IPS-20b (cell line): ENCODE data around the gene SLC25A36.

Source experiments
- H3K27ac ChIP-seq: one replicate; pipeline ENCODE4 v1.5.1; 2013; ENCODE audit warnings: low read length
- H3K27me3 ChIP-seq: 2 replicates; pipeline ENCODE4 v1.6.1; 2013; ENCODE audit warnings: mild to moderate bottlenecking, low read length, inconsistent platforms; ENCODE audit not compliant: insufficient read depth
- H3K36me3 ChIP-seq: 2 replicates; pipeline ENCODE4 v1.6.1; 2013; ENCODE audit warnings: low read depth, mild to moderate bottlenecking, inconsistent platforms, low read length, moderate library complexity; ENCODE audit not compliant: insufficient read depth
- H3K4me1 ChIP-seq: 2 replicates; pipeline ENCODE4 v1.6.1; 2013; ENCODE audit warnings: mild to moderate bottlenecking, control low read depth, inconsistent platforms, low read length, moderate library complexity; ENCODE audit not compliant: insufficient read depth
- H3K4me3 ChIP-seq: 2 replicates; pipeline ENCODE4 v1.5.1; 2013; ENCODE audit warnings: mild to moderate bottlenecking, low read length, inconsistent platforms
- H3K9ac ChIP-seq: 2 replicates; pipeline ENCODE4 v1.6.1; 2013; ENCODE audit warnings: low read depth, mild to moderate bottlenecking, inconsistent platforms, low read length, moderate library complexity
- H3K9me3 ChIP-seq: 2 replicates; pipeline ENCODE4 v1.6.1; 2013; ENCODE audit warnings: mild to moderate bottlenecking, low read depth, low read length, inconsistent platforms; ENCODE audit not compliant: insufficient read depth

The SLC25A36 gene

DNA sequence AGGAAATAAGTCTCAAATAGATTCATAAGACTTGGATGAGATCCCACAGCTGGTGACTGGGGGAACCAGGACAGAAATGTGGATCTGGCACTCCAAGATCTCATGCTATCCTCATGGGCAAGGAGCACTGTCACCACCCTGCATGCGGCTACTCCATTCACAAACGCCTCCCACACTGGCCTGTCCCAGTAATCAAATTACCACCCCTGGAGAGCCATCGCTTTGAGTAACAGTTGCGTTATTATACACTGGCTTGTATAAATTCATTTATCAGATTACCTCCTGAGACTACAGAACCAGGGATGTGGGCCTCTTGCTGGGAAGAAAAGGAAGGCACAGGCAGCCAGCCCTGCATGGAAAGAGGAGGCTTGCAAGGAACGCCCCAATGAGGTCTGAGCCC, 27.9 kb upstream of the SLC25A36 start:
- Histone ChIP-seq H3K9ac (no peak overlapping the region), H3K4me1 (no peaks in the 10 kb centered on the region), H3K36me3 (no peaks in the 10 kb centered on the region), H3K4me3 (no peak overlapping the region), H3K9me3 (no peaks in the 10 kb centered on the region), H3K27ac (no peak overlapping the region), H3K27me3 (peaks cover 25% of the 10 kb centered on the region)

DNA sequence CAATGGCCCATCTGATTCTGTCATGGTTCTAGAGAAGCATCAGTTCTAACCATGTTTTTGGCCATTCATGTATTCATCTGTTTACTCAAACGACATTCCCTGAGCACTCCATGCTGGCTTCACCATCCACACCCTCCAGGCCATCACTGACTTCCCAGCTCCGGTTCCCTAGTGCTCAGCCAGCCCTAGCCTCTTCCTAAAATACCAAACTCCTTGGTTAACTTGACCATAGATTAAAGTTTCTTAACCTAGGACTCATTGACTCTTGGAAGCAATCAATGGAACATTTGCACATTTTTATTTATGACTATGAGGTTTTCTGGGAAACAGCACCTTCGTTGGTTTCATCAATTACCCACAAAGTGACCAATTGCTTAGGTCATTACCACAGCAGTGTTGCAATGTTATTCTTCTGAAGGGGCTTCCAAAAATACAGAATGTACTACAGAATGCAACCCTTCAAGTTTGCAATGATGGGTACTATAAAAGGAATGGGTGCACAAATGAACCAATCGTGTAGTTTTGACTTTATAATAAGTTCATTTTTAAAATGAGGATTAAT, 27.2 kb upstream of the SLC25A36 start:
- H3K9ac ChIP-seq: no peak overlapping the region
- H3K9me3 ChIP-seq: no peaks in the 10 kb centered on the region
- H3K4me1 ChIP-seq: no peaks in the 10 kb centered on the region
- H3K27me3 ChIP-seq: peaks cover 25% of the 10 kb centered on the region
- no peaks in the 10 kb centered on the region for H3K36me3 ChIP-seq
- no peak overlapping the region for H3K4me3 ChIP-seq
- H3K27ac ChIP-seq: no peak overlapping the region

DNA sequence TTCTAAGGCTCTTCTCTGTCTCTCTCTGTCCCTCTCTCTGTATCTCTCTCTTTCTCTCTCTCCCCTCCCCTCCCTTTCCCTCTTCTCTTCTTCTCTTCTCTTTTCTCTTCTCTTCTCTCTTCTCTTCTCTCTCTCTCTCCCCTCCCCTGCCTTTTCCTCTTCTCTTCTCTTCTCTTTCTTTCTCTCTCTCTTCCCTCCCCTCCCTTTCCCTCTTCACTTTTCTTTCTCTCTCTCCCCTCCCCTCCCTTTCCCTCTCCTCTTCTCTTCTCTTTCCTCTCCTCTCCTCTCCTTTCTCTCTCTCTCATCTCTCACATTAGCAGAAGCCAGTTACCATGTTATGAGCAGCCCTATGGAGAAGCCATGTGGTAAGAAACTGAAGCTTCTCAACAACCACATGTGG, 25.0 kb upstream of the SLC25A36 start:
- no peaks in the 10 kb centered on the region for H3K36me3 ChIP-seq
- H3K9me3 ChIP-seq: no peaks in the 10 kb centered on the region
- no peak overlapping the region for H3K9ac ChIP-seq
- no peak overlapping the region for H3K27ac ChIP-seq
- peaks cover 25% of the 10 kb centered on the region for H3K27me3 ChIP-seq
- H3K4me3 ChIP-seq: no peak overlapping the region
- H3K4me1 ChIP-seq: no peaks in the 10 kb centered on the region

DNA sequence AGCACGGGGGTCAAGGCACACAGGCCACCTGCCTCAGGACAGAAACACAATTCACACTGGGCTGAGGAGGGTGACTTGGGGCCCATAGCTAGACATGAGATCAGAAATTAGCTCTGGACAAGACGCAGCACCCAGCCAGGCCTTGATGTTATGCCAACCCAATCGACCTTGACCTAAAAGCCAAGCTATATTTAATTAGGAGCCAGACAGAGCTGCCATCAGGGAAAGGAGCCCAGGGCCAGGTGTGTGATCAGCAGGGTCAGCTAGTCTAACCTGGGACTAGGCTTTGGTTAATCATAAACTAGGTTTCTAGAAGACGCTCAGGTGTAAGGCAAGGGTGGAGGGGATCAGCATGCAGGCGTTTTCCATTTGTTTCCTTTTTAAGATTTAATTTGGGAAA, 23.9 kb upstream of the SLC25A36 start:
- Histone ChIP-seq H3K9me3 (no peaks in the 10 kb centered on the region), H3K9ac (no peak overlapping the region), H3K27ac (no peak overlapping the region), H3K4me1 (no peaks in the 10 kb centered on the region), H3K36me3 (no peaks in the 10 kb centered on the region), H3K27me3 (peaks cover 25% of the 10 kb centered on the region), H3K4me3 (no peak overlapping the region)

DNA sequence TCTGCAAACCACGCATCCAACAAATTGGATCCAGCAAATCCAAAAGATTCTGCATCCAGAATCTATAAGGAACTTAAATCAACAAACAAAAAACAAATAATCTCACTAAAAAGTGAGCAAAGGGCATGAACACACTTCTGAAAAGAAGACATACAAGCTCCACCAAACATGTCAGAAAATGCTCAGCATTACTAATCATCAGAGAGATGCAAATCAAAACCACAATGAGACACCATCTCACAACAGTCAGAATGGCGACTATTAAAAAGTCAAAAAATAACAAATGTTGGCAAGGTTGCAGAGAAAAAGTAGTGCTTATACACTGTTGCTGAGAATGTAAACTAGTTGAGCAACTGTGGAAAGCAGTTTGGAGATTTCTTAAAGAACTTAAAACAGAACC, 21.6 kb upstream of the SLC25A36 start:
- no peak overlapping the region for H3K27ac ChIP-seq
- H3K4me3 ChIP-seq: no peak overlapping the region
- no peaks in the 10 kb centered on the region for H3K36me3 ChIP-seq
- H3K27me3 ChIP-seq: peaks cover 25% of the 10 kb centered on the region
- no peaks in the 10 kb centered on the region for H3K9me3 ChIP-seq
- no peak overlapping the region for H3K9ac ChIP-seq
- H3K4me1 ChIP-seq: no peaks in the 10 kb centered on the region

DNA sequence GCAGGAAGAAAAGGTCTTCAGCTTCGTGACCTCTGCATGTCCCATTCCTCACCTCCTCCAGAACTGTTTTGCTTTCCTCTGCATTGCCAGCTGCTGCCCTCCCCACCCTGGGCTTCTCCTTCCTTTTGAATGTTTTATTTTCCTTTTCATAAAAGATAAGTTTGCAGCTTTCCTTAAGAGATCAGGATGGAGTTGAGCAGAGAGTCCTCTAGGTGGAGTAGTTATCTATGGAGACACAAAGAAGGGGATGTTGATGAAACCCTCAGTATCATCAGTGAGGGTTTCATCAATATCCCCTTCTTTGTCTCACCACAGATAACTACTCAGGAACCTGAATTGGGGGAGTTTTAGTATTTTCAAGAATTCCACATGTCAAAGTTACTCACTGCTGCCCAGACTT, 19.0 kb upstream of the SLC25A36 start:
- Histone ChIP-seq H3K27me3 (peaks cover 2% of the 10 kb centered on the region; the same call in 1 of the 2 replicates), H3K36me3 (no peaks in the 10 kb centered on the region)

DNA sequence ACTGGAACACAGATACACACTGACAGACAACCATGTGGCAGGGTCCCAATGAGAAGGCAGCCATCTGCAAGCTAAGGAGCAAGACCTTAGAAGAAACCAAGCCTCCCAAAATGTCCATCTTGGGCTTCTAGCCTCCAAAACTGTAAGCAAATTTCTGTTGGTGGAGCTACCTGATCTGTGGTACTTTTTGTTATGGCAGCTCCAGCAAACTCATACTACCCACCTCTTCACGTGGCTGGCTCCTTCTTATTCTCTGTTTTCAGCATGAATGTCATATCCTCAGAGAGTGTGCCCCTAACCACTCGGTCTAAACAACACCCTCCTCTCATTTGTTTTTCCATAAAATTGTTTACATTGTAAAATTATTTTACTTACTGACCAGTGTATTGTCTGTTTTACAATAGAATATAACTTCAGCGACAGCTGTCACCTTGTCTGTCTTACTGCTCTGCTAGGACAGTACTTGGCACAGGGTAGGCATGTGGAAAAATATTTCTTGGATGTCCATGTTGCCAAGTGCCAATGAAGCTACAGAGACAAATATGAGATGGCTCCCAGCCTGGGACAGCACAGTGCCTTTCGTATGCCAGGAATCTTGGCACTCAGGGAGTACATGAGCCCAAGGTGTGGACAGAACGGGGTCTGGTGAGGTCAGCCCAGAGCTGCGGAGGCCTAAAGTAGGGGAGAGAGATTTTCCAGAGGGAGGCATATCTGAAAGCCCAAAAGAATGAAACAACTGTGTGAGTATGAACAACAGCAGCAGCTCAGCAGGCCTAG, 17.4 kb upstream of the SLC25A36 start:
- Histone ChIP-seq H3K27me3 (no peaks in the 10 kb centered on the region; the same call in 1 of the 2 replicates), H3K36me3 (no peaks in the 10 kb centered on the region), H3K27ac (no peak overlapping the region), H3K4me3 (no peak overlapping the region), H3K9ac (no peak overlapping the region), H3K9me3 (no peaks in the 10 kb centered on the region), H3K4me1 (no peaks in the 10 kb centered on the region)

More for the DNA sequence above, 19.0 kb upstream of the SLC25A36 start:
- H3K4me3 ChIP-seq: no peak overlapping the region
- H3K9me3 ChIP-seq: no peaks in the 10 kb centered on the region
- H3K9ac ChIP-seq: no peak overlapping the region
- no peaks in the 10 kb centered on the region for H3K4me1 ChIP-seq
- H3K27ac ChIP-seq: no peak overlapping the region

DNA sequence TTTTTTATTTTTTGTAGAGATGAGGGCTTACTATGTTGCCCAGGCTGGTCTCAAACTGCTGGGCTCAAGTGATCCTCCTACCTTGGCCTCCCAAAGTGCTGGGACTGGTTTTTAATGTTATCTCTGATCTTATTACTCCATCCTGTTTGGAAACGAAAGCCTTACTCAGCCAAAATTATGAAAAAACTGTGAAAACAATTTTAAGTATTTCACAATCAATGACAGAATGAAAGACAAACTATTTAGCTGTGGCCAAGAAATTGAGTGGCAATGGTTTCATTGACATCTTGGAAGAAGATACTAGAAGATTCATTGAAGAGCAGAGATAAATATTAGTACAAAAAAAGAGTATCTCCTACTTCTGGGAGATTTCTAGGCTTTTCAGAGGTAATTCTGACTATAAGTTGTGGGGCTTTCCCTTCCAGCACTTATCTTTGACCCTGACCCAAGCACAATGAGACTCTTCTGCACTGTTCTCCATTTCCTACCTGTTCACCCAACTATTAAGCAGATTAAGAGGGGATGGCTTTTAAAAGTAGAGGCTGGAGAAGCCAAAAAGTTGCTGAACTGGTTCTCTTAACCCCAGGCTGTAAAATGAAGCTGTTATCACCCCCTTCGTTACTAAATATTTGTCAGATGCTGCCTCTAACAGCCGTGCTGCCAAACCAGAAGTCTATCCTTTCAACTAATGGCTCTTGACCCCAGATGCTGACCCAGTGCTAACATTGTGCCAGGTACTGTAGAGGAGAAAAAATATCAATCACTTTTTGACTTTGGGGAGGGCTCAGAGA, 14.2 kb upstream of the SLC25A36 start:
- H3K27ac ChIP-seq: no peak overlapping the region
- H3K36me3 ChIP-seq: no peaks in the 10 kb centered on the region
- H3K27me3 ChIP-seq: no peaks in the 10 kb centered on the region; the same call in 1 of the 2 replicates
- H3K4me3 ChIP-seq: no peak overlapping the region
- no peak overlapping the region for H3K9ac ChIP-seq
- H3K4me1 ChIP-seq: no peaks in the 10 kb centered on the region
- H3K9me3 ChIP-seq: no peaks in the 10 kb centered on the region

DNA sequence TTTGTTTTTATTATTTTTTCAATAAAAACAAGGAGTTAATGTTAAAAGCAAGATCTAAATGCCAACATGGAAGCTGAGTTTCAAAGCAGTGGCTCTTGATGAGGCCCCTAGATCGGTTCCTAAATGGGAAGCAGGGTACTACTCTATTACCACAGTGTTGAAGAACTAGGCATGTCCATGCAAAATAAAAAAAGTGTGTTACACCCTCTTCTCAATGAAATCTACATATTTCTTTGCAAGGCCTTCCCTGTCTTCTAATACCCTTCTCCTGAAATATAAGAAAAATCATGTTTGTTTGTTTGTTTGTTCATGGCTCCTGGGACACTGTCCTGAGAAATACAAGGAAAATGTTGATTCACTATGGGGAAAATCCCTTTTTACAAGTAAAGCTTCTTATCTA, 12.2 kb upstream of the SLC25A36 start:
- Histone ChIP-seq H3K9ac (no peak overlapping the region), H3K4me3 (no peak overlapping the region), H3K9me3 (no peaks in the 10 kb centered on the region), H3K27ac (no peak overlapping the region), H3K4me1 (no peaks in the 10 kb centered on the region), H3K36me3 (no peaks in the 10 kb centered on the region), H3K27me3 (no peaks in the 10 kb centered on the region; the same call in 1 of the 2 replicates)

DNA sequence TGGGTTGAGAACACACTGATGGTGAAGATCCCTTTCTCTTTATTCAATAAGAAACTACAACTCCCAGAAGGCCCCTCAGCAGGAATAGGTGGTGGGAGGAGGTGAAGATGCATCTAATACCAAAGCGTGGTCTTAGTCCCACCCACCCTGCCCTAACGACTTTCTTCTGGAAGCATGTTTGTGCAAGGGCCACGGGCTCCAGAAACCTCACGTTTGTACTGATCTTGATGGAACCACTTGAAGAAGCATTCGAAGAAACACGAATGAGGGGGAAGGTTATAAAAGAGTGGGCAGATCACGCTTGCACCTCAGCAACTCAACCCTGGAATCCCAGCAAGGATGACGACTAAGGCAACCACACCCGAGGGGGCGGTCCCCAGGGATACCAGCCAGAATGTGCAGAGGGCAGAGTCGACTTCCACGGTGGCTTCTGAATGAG, 10.6 kb upstream of the SLC25A36 start:
- Histone ChIP-seq H3K9me3 (no peaks in the 10 kb centered on the region), H3K36me3 (no peaks in the 10 kb centered on the region), H3K4me1 (no peaks in the 10 kb centered on the region), H3K27me3 (no peaks in the 10 kb centered on the region; the same call in 1 of the 2 replicates), H3K9ac (peak overlapping the region; percentile 69; the same call in 1 of the 2 replicates), H3K4me3 (peak overlapping the region; percentile 83), H3K27ac (no peak overlapping the region)

DNA sequence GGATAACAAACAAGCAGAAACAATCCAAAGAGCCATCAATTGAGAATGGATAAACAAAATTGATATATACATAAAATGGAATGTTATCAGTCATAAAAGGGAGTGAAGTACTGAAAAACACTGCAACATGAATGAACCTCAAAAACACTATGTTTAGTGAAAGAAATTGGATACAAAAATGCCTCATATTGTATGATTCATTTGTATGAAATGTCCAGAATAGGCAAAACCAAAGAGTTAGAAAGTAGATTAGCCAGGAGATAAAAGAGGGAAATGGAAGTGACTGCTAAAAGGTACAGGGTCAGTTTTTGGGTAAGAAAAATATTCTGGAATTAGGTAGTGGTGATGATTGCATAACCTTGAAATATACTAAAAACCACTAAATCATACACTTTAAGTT, 9.8 kb upstream of the SLC25A36 start:
- no peaks in the 10 kb centered on the region for H3K9me3 ChIP-seq
- H3K4me3 ChIP-seq: no peak overlapping the region
- H3K27ac ChIP-seq: no peak overlapping the region
- H3K27me3 ChIP-seq: no peaks in the 10 kb centered on the region
- H3K36me3 ChIP-seq: no peaks in the 10 kb centered on the region
- H3K4me1 ChIP-seq: no peaks in the 10 kb centered on the region
- no peak overlapping the region for H3K9ac ChIP-seq
